ENCODE data around the gene PLEKHD1.

GRCh38 chr14:69439521-69440270 is 44.8 kb upstream of the PLEKHD1 start:
- TF ChIP-seq CTCF (IDR thresholded peaks at IDR 0.05; ENCODE audit: control extremely low read depth in 1 of 3, insufficient read depth in 1 of 3, low read depth in 1 of 3, low read length in 3 of 3), result no peak
- no peak for TF ChIP-seq SRF (IDR thresholded peaks at IDR 0.05; ENCODE audit: low read depth, low read length)
- no peak for TF ChIP-seq BCL11A (IDR thresholded peaks at IDR 0.05; ENCODE audit: low read depth in 2 of 2, low read length in 2 of 2)
- no peak for TF ChIP-seq EP300 (IDR thresholded peaks at IDR 0.05; ENCODE audit: borderline replicate concordance in 1 of 2, low read depth in 2 of 2, low read length in 2 of 2)
- TF ChIP-seq ATF3 (IDR thresholded peaks at IDR 0.05; ENCODE audit: insufficient read depth, low read depth, low read length), result no peak
- TF ChIP-seq MAFK (IDR thresholded peaks at IDR 0.05; ENCODE audit: low read depth, low read length), result no peak
- no peak for TF ChIP-seq SP2 (IDR thresholded peaks at IDR 0.05; ENCODE audit: low read length)
- TF ChIP-seq CBX5 (IDR thresholded peaks at IDR 0.05; ENCODE audit: low read depth, low read length), result no peak
- no peak for TF ChIP-seq POLR2A (IDR thresholded peaks at IDR 0.05; ENCODE audit: control extremely low read depth in 1 of 2, low read depth in 2 of 2, low read length in 2 of 2)
- no peak for TF ChIP-seq POLR2AphosphoS5 (IDR thresholded peaks at IDR 0.05; ENCODE audit: low read depth, low read length)
- no peak for TF ChIP-seq JUND (IDR thresholded peaks at IDR 0.05; ENCODE audit: low read length)
- no peak for TF ChIP-seq SP1 (IDR thresholded peaks at IDR 0.05; ENCODE audit: low read depth, low read length)
- no peak for TF ChIP-seq CBX8 (IDR thresholded peaks at IDR 0.05; ENCODE audit: borderline replicate concordance, low read depth, low read length)
